ENCODE measurements around the gene CHST8.

Gene CHST8

DNA sequence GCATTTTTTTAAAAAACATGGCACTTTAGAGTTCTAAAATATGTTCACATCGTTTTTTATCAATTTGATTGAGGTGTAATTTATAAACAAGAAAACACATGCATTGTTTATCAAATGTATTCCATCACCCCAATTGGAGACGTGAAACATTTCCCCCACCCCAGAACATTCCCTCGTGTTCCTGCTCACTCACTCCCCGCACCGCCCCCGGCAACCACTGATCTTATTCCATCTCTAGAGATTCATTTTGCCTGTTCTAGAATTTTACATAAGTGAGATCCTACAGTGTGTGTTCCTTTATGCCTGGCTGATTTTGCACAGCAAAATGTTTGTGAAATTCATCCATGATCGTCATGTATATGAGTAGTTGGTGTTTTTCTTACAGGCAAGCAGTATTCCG lies 124.4 kb downstream of the CHST8 start:
- no peak for DNase-seq

DNA sequence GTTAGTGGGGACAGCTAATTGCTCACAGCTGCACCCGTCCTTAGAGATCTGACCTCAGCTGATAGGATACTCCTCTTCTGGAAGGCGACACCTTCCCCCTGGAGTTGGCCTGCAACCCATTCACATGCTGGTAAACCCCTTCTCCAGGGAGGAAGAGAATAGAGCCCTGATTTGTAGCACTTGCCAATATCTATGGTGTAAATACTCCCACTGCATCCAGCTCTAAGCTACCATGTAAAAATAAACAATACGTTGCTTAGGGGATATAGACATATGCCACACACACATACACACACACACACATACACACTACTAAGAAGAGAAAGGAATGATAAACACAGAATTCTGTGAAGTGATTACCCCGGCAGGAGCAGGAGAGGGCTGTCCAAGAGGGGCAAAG lies 125.5 kb downstream of the CHST8 start:
- no peak for DNase-seq

- no peak for DNase-seq
Observed at GRCh38 chr19:33748231-33748630, 126.5 kb downstream of the CHST8 start.

DNA sequence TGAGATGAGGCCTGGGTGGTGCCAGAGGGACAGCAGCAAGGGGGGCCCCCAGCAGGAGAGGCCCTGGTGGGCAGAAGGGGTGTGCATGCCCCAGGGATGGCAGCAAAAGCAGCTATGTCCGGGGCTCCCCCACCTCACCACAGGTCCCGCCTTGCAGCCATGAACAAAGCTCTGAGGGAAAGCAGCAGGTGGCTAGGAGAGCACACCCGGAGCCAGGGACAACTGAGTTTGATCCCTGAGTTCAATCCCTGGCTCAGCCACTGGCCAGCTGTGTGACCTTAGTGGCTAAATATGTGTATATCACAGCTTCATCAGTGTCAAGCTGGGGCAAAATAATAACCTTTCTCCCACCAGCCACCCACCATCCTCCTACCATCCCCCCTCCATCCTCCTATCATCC lies 127.3 kb downstream of the CHST8 start:
- no peak for DNase-seq

- no peak for DNase-seq
Observed at GRCh38 chr19:33749619-33750175, 127.9 kb downstream of the CHST8 start.

DNA sequence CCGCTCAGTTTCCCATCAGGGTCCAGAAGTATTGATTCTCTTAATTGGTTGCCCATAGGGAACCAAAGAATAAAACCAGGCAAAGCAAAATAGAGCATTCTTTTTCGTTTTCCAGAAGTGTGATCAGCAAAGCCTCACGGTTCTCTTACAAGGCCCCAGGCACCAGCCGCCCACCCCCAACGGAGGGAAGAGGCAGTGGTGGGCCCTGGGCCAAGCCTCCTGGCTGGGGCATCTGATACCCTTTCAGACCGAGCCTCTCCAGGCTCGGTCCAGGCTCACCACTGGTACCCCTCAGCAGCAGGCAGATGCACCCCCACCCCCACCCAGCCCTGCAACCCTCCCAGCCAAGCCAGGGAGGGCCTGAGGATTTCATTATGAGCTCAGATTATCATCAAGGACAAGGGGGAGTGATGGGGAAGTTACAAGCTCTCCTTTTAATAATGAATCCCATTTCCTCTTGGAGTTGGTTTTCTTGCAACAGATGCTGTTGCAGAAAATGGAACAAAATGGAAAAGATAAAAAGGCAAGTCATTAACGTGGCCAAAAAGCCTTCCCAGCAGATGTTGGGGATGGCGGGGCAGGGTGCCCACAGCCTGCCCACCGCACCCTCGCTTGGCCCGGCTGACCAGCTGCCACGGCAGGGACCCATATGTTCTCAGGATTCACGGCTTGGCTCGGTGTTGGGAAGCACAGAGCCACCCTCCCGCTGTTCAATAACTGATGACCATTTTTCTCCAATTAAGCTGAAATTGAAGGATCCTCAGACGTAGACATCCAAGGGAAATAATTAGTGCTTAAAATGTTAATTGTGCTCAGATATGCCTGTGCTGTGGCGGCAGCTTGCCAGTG lies 129.1 kb downstream of the CHST8 start:
- DNase-seq, result no peak

DNA sequence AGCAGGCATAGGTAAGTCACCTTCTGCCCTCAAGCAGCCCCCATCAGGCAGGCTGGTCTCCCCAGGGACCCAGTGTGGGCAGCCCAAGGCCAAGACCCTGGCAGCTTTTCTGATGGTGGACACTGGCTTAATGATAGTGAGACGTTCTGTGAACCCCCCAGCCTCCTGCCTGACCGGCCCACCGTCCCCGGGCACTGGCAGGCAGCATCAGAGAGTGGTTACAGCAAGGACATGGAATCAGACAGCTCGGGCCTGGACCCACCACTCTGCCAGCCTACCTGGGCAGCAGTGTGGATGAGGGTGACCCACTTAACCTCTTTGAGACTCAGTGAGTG lies 129.7 kb downstream of the CHST8 start:
- no peak for DNase-seq

- DNase-seq, result no peak
Observed at GRCh38 chr19:33752018-33752800, 130.5 kb downstream of the CHST8 start.

GRCh38 chr19:33752945-33753344 lies 131.2 kb downstream of the CHST8 start:
- no peak for DNase-seq

GRCh38 chr19:33754361-33754760 lies 132.6 kb downstream of the CHST8 start:
- no peak for DNase-seq

- DNase-seq, result no peak
Observed at GRCh38 chr19:33755099-33756035, 133.6 kb downstream of the CHST8 start.

- no peak for DNase-seq
Observed at GRCh38 chr19:33756177-33756576, 134.4 kb downstream of the CHST8 start.

DNA sequence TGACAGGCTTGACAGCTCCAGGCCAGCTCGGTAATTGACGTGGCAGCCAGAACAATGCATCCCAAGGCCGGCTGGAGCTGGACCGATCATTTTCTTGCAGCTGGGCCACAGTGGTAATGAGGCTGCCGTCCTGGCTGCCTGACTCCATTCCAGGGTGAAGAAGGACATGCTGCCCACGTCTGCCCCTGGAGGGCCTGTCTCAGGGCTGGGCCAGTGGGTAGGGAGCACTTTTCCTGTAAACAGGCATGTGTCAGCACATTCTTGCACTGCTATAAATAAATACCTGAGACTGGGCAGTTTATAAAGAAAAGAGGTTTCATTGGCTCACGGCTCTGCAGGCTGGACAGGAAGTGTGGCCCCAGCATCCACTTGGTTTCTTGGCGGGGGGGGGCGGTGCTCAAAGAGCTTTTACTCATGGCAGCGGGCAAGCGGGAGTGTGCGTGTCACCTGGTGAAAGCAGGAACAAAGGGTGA lies 136.8 kb downstream of the CHST8 start:
- DNase-seq, result no peak

DNA sequence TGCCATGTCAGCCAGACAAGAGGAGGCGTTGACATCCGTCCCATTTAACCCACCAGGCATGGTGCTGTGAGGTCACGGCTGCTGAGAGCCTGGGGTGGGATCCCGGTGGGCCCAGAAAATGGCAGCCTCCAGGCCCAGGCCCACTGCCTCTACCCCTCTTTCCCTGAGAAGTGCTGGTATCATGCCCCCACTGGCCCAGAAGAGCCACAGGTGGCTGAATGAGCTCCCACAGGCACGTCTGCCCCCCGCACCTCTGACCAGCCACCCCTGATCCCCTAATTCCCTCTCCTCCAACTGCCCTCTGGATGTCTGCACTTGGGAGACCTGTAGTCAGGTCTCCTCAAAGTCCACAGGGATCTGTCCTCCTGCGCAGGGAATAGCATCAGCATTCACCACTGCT lies 137.6 kb downstream of the CHST8 start:
- DNase-seq, result no peak

DNA sequence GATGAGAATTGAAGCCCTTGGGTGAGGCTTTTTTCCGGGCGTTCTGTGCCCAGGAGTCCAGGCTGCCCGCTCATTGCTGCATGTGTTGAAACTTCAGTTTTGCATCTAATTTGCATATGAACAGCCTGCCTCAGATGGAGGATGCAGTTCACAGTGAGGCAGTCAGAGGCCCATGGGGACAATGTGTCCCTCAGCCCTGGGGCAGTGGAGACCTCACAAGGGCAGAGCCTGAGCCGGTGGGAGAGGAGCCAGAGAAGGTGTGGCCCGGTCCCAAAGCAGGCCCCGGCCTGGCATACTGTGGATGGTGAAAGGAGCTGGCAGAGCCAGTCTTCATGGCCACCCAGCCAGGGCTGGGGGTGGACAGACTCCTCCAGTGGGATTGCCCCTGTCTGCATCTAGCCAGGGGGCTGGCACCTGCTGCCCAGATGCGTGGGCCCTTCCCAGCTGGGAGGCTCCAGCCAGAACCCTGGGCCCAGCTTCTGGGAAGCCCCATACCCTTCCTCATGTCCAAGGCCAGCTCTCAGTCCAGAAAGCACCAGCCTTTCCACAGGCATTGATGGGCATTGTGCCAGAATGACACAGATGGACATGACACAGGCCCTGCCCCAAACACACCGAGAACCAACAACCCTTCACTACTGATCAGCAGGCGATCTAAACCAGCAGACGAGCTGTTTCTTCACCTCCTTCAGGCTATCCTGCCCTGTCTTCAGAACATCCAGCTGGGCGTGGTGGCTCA lies 142.0 kb downstream of the CHST8 start:
- peak in 1 of 2 donors; percentile 26 for DNase-seq

DNA sequence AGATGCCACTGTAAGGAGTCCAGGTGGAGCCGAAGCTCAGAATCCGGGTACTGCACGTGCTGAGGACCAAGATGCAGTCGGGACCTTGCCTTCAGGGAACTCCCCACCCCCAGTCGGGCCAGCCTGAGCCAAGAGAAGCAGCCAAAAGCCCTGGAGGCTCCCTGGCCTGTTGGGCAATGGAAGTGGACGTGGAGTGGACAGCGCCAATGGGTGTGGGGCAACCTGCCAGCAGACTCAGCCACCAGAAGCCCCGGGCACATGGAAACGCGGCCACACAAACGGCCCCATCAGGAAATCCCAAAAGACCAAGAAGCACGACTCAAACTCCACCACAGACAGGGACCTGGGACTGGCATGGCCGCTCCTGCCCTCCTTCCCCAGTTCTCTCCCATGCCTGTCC lies 144.9 kb downstream of the CHST8 start:
- DNase-seq, result no peak

- DNase-seq, result no peak
Observed at GRCh38 chr19:33767898-33768413, 146.2 kb downstream of the CHST8 start.

GRCh38 chr19:33769208-33769607 lies 147.5 kb downstream of the CHST8 start:
- DNase-seq, result no peak

DNA sequence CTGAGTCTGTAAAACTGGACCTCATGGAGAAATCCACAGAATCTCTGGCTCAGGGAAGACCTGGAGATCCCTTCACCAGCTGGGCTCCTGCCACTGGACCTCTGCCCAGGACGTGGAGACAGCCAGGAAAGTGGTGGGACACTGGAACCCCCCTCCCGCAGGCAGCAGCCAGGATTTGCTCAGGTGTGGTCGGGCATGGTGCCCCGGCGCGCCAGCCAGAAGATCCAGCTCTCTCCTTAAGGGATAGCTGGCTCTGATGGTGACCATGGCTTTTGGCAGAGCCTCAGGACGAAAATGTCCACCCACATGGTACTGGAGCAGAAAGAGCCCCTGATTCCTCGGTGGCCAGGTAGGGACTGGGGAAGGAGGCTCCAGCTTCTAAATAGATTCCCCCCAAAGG lies 148.4 kb downstream of the CHST8 start:
- no peak for DNase-seq

DNA sequence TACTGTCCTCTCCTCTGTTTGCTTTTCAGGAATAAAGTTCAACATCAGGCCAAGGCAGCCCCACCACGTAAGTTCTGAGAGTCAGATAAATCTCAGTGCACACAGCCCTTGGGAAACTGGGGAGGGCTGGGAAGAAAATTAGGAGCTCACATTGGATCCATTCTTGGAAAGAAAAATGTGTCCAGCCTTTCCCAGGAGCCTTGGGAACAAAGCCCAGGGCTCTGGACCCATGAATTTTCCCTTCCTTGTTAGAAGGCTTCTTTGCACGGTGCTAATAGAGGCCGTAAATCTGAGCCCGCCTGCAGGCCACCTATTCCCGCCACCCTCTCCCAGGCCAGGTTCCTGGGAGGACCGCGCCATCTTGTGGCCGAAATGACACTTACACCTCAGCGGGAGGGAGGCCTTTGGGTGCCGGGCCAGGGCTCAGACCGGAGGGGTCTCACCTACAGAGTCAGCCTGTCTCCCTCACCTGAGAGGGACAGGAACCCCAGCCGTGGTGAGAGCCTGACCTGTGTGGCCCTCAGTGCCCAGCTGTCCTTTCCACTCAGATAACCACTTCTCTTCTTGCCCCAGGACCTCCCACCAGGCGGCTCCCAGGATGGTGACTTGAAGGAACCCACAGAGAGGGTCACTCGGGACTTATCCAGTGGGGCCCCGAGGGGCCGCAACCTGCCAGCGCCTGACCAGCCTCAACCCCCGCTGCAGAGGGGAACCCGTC lies 149.8 kb downstream of the CHST8 start:
- DNase-seq, result peak; percentile 10 to 53
